GM12878 (cell line): ENCODE measurements around the gene COPS7A. TPM values are rescaled to one million over a fixed set of nuclear protein-coding genes. Genes with fewer than 3 reads are reported as not detected.

Experiments used
- ATAC-seq: fragments of 200-7000 bp; cut with Tn5 transposase; 3 replicates; pipeline ENCODE4 v1.9.1; 2020; ENCODE audit warnings: mild to moderate bottlenecking, moderate library complexity
- BruUV-seq: library from RNA; stranded (reverse); fragments of 400-500 nt; replicated peaks from 2 replicates; lab custom pipeline; 2021; lab: Mats Ljungman, UMichigan
- CTCF ChIA-PET: fragments of 300-600 bp; sonication (Branson Sonifier 250); formaldehyde crosslinking; extraction: SDS; loops from one replicate; lab custom pipeline; 2021; ENCODE audit warnings: inconsistent platforms; lab: Yijun Ruan, JAX
- POLR2A ChIA-PET: fragments of 350-600 bp; formaldehyde crosslinking; extraction: SDS; loops from one replicate; lab custom pipeline; 2021; ENCODE audit warnings: inconsistent platforms; lab: Charles Lee
- RAD21 ChIA-PET: fragments of 300-600 bp; sonication (Branson Sonifier 250); formaldehyde crosslinking; loops from one replicate; lab custom pipeline; 2023; ENCODE audit warnings: antibody characterized with exemption; ENCODE audit not compliant: unreplicated experiment; lab: Charles Lee
- SMC1A ChIA-PET: fragments of 300-600 bp; sonication (Branson Sonifier 250); formaldehyde crosslinking; loops from one replicate; lab custom pipeline; 2023; ENCODE audit not compliant: unreplicated experiment, uncharacterized antibody; lab: Charles Lee
- DNase-seq: peaks from one replicate; pipeline ENCODE4 v3.0.0-alpha.2; 2011; ENCODE audit warnings: low read depth, low spot score
- FAIRE-seq: peaks from 3 replicates; lab custom pipeline; 2011; peaks lifted over from hg19 to GRCh38; lab: Jason Lieb, UNC
- H2AFZ ChIP-seq: 2 replicates; pipeline ENCODE4 v1.6.0; 2011; ENCODE audit warnings: low read depth, low read length, control low read depth; ENCODE audit not compliant: control insufficient read depth
- H3K27ac ChIP-seq: 2 replicates; pipeline ENCODE4 v1.5.1; 2011; ENCODE audit warnings: control low read depth; ENCODE audit not compliant: control insufficient read depth, insufficient read depth
- H3K27me3 ChIP-seq, 2 experiments: replicated peaks in 1 of 2; 2 replicates each; pipeline versions ENCODE4 v1.6.0 to v1.6.1; 2011; ENCODE audit warnings: low read length in 1 of 2; ENCODE audit not compliant: control insufficient read depth in 2 of 2, insufficient read depth in 2 of 2
- H3K36me3 ChIP-seq, 2 experiments: 2 replicates each; pipeline ENCODE4 v1.5.1; 2011; ENCODE audit warnings: low read length in 1 of 2; ENCODE audit not compliant: control insufficient read depth in 2 of 2, insufficient read depth in 2 of 2
- H3K4me1 ChIP-seq: 2 replicates; pipeline ENCODE4 v1.6.1; 2011; ENCODE audit warnings: mild to moderate bottlenecking, low read length, moderate library complexity, mixed read lengths; ENCODE audit not compliant: control insufficient read depth, insufficient read depth
- H3K4me2 ChIP-seq: 2 replicates; pipeline ENCODE4 v1.6.0; 2011; ENCODE audit warnings: control low read depth; ENCODE audit not compliant: control insufficient read depth, insufficient read depth
- H3K4me3 ChIP-seq: fragments of 200-600 bp; sonication (generic); 2 replicates; pipeline ENCODE4 v1.5.1; 2016
- H3K79me2 ChIP-seq: 2 replicates; pipeline ENCODE4 v1.6.0; 2011; ENCODE audit warnings: low read length; ENCODE audit not compliant: control insufficient read depth, insufficient read depth
- H3K9ac ChIP-seq: 2 replicates; pipeline ENCODE4 v1.8.0; 2011; ENCODE audit warnings: low read length, control low read depth, mixed read lengths; ENCODE audit not compliant: control insufficient read depth, insufficient read depth
- H3K9me3 ChIP-seq: replicated peaks from 3 replicates; pipeline ENCODE4 v1.5.1; 2011; ENCODE audit warnings: mild to moderate bottlenecking, low read length; ENCODE audit not compliant: control insufficient read depth, insufficient read depth
- H4K20me1 ChIP-seq: 2 replicates; pipeline ENCODE4 v1.6.0; 2011; ENCODE audit not compliant: control insufficient read depth, insufficient read depth
- ASH2L ChIP-seq: fragments of 300-600, 200-600 bp; sonication (generic); IDR thresholded peaks from 2 replicates; pipeline ENCODE4 v1.6.1; 2017; ENCODE audit warnings: low read depth, mild to moderate bottlenecking, borderline replicate concordance
- BHLHE40 ChIP-seq, 2 experiments: fragments of 450-650 bp in 1 of 2; IDR thresholded peaks; 2 replicates each; pipeline ENCODE4 v1.6.1; 2011 to 2017; ENCODE audit warnings: low read depth in 2 of 2, borderline replicate concordance in 1 of 2, improper control_type of control experiment in 1 of 2, low read length in 1 of 2, mild to moderate bottlenecking in 1 of 2
- CBX5 ChIP-seq: sonication (generic); IDR thresholded peaks from 2 replicates; pipeline ENCODE4 v1.6.1; 2016; ENCODE audit warnings: low read depth, moderate library complexity, mild to moderate bottlenecking, inconsistent platforms
- EGR1 ChIP-seq, 2 experiments: IDR thresholded peaks; 1 replicate in 1 of 2; 2 replicates in 1 of 2; pipeline ENCODE4 v1.6.1; 2011 to 2012; ENCODE audit warnings: low read depth in 2 of 2, low read length in 2 of 2, borderline replicate concordance in 1 of 2, mild to moderate bottlenecking in 1 of 2, moderate library complexity in 1 of 2
- ESRRA ChIP-seq: IDR thresholded peaks from 2 replicates; pipeline ENCODE4 v1.6.1; 2012; ENCODE audit warnings: mild to moderate bottlenecking, low read length, improper control_type of control experiment
- HCFC1 ChIP-seq: fragments of 150-350 bp; IDR thresholded peaks from 2 replicates; pipeline ENCODE4 v1.6.1; 2014; ENCODE audit warnings: low read length
- KLF5 ChIP-seq: fragments of 450-650 bp; IDR thresholded peaks from 2 replicates; pipeline ENCODE4 v1.6.1; 2014; ENCODE audit warnings: mild to moderate bottlenecking; ENCODE audit not compliant: partially characterized antibody
- MYB ChIP-seq: fragments of 150-350 bp; IDR thresholded peaks from 2 replicates; pipeline ENCODE4 v1.6.1; 2014; ENCODE audit warnings: mild to moderate bottlenecking, low read depth, low read length, borderline replicate concordance
- NR2C2 ChIP-seq: IDR thresholded peaks from 2 replicates; pipeline ENCODE4 v1.6.1; 2011; ENCODE audit warnings: borderline replicate concordance, low read depth; ENCODE audit not compliant: control insufficient read depth, insufficient read length
- PAX8 ChIP-seq: fragments of 450-650 bp; IDR thresholded peaks from 2 replicates; pipeline ENCODE4 v1.6.1; 2017; ENCODE audit warnings: mild to moderate bottlenecking, moderate library complexity
- SIN3A ChIP-seq: IDR thresholded peaks from 2 replicates; pipeline ENCODE4 v1.6.1; 2012; ENCODE audit warnings: low read depth, low read length, improper control_type of control experiment
- TBL1XR1 ChIP-seq: IDR thresholded peaks from 2 replicates; pipeline ENCODE4 v1.6.1; 2012; ENCODE audit warnings: low read depth, low read length, improper control_type of control experiment
- ZZZ3 ChIP-seq: IDR thresholded peaks from 2 replicates; pipeline ENCODE4 v1.6.1; 2011; ENCODE audit warnings: low read depth; ENCODE audit not compliant: control insufficient read depth, insufficient read length
- WGBS: methylation state at CpG from one replicate; pipeline ENCODE4 v1.1.6; 2016; ENCODE audit warnings: low lambda C conversion rate; ENCODE audit not compliant: insufficient replicate concordance, insufficient coverage; ENCODE audit errors: missing lambda C conversion rate; 5-methylcytosine and 5-hydroxymethylcytosine counted together
- in situ Hi-C: fragments of 300-500 bp; cut with MboI; formaldehyde crosslinking; loops from 9 replicates; pipeline ENCODE4 v1.14.3; 2018; ENCODE audit warnings: mixed read lengths
- intact Hi-C: fragments of 100-400 bp; cut with micrococcal nuclease; formaldehyde crosslinking; loops from one replicate; pipeline ENCODE4 v1.14.2; 2022; ENCODE audit not compliant: unreplicated experiment
- polyA plus RNA-seq, 11 experiments: library from polyadenylated mRNA; depleted of rRNA in 4 of 11; unstranded in 6 of 11; stranded (reverse) in 5 of 11; fragments of >200 nt; fragmentation: Nextera tagmentation in 4 of 11; fragmentation: Illumina TruSeq in 1 of 11; extraction: Ambion mirVana in 4 of 11; extraction: Trizol in 1 of 11; gene quantifications; 1 replicate in 1 of 11; 2 replicates in 10 of 11; pipeline versions ENCODE4 v1.2.1 to v1.2.3, GENCODE V29; 2011 to 2016; ENCODE audit warnings: inconsistent platforms in 2 of 11, missing spikeins in 2 of 11, low read depth in 1 of 11
- total RNA-seq, 4 experiments: library from RNA; depleted of rRNA in 3 of 4; stranded (reverse); fragments of >200 nt in 3 of 4; fragmentation: Illumina TruSeq in 1 of 4; extraction: Trizol in 1 of 4; gene quantifications; 2 replicates each; pipeline versions ENCODE4 v1.2.1 to v1.2.3, GENCODE V29; 2013 to 2021
- TF ChIP-seq, protein P1 (sequence below): fragments of 450-650 bp; IDR thresholded peaks from 2 replicates; pipeline ENCODE4 v1.6.1; 2017; ENCODE audit warnings: mild to moderate bottlenecking, low read depth, inconsistent platforms; ENCODE audit not compliant: poor library complexity, severe bottlenecking
- TF ChIP-seq, protein P2 (sequence below): fragments of 450-650 bp; IDR thresholded peaks from 2 replicates; pipeline ENCODE4 v1.6.1; 2017; ENCODE audit warnings: mild to moderate bottlenecking, moderate library complexity

The COPS7A gene
- total and polyA plus RNA-seq, 10 of the 15 experiments (the other 5 are each of a cell fraction or from before 2014, with no cell fraction given): 25.7 to 74.0 (median 51.9) TPM

DNA sequence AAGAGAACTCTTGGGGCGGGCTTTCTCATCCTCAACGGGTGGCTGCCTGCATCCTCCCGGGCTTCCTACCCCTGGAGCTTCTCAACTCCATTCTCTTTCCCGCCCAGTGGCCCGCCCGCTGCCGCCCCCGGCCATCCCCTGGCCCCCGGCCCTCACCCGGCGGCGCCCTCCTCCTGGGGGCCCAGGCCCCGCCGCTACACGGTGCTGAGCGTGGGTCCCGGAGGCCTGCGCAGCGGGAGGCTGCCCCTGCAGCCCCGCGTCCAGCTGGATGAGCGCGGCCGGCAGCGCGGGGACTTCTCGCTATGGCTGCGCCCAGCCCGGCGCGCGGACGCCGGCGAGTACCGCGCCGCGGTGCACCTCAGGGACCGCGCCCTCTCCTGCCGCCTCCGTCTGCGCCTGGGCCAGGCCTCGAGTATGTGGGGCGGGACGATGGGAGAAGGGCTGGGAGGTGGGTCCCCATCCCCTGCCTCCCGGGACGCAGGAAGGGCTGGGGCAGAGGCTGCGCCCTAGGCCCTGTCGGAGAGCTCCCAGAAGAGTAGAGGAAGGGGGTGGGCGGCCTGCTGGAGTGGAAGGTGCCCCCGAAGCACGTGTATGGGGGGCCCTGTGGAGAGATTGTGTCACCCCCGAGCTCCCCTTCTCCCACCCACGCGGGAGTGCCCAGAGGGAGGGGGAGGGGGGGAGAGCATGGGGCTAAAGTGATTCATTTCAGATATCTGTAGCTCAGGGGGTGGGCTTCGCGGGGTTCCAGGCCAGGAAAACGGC lies 49.9 kb downstream of the COPS7A start:
- CTCF ChIA-PET: interaction anchor here (0.9 to 12.7 kb wide), 4 partner anchors 7 to 263 kb away, joined by 3 to 221 read pairs (median 25); partner anchors contain the start of genes MLF2 and PTMS
- ATAC-seq: peak; percentile 45
- H3K4me2 ChIP-seq: peak overlapping the region; percentile 83
- SMC1A ChIA-PET: interaction anchor here (0.6 to 3.6 kb wide), 5 partner anchors 15 to 78 kb away, joined by 3 to 20 read pairs (median 3); partner anchors contain the start of genes CDCA3, COPS7A, MLF2 and USP5
- H3K9ac ChIP-seq: no peak overlapping the region
- RAD21 ChIA-PET: interaction anchor here (0.7 to 5.7 kb wide), 2 partner anchors 8 to 20 kb away, joined by 3 to 68 read pairs; partner anchors contain the start of gene MLF2
- H3K27me3 ChIP-seq: no peaks in the 10 kb centered on the region
- no peak for DNase-seq
- no peak for FAIRE-seq
- in situ Hi-C loops (no loop called here), intact Hi-C loops (no loop called here)
- no peaks in the 10 kb centered on the region for H3K36me3 ChIP-seq
- H3K4me1 ChIP-seq: peaks cover 46% of the 10 kb centered on the region
- POLR2A ChIA-PET: interaction anchor here (1.5 to 2.0 kb wide), 5 partner anchors 10 to 78 kb away, joined by 4 to 5 read pairs (median 5); partner anchors contain the start of genes MLF2 and USP5
- H4K20me1 ChIP-seq: no peaks in the 10 kb centered on the region
- no peak overlapping the region for H2AFZ ChIP-seq
- peak overlapping the region; percentile 34; the same call in 1 of the 2 replicates for H3K4me3 ChIP-seq
- 39% methylated on average over 48 of the region's 60 CpGs for WGBS
- H3K27ac ChIP-seq: peak overlapping the region; percentile 3; the same call in 1 of the 2 replicates
- H3K79me2 ChIP-seq: peaks cover under 1% of the 10 kb centered on the region; the same call in 1 of the 2 replicates
- no peaks in the 10 kb centered on the region for H3K9me3 ChIP-seq
- no TSS peak for BruUV-seq
- TF ChIP-seq BHLHE40 (IDR thresholded peaks at IDR 0.05; ENCODE audit: borderline replicate concordance in 1 of 2, low read depth in 2 of 2, low read length in 1 of 2): peak in 1 of 2 experiments; percentile 32; a peak in 1 of 4 replicates
- TF ChIP-seq, protein P1, sequence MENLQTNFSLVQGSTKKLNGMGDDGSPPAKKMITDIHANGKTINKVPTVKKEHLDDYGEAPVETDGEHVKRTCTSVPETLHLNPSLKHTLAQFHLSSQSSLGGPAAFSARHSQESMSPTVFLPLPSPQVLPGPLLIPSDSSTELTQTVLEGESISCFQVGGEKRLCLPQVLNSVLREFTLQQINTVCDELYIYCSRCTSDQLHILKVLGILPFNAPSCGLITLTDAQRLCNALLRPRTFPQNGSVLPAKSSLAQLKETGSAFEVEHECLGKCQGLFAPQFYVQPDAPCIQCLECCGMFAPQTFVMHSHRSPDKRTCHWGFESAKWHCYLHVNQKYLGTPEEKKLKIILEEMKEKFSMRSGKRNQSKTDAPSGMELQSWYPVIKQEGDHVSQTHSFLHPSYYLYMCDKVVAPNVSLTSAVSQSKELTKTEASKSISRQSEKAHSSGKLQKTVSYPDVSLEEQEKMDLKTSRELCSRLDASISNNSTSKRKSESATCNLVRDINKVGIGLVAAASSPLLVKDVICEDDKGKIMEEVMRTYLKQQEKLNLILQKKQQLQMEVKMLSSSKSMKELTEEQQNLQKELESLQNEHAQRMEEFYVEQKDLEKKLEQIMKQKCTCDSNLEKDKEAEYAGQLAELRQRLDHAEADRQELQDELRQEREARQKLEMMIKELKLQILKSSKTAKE: no peak
- no peak for TF ChIP-seq ESRRA
- no peak for TF ChIP-seq MYB
- TF ChIP-seq SIN3A: no peak
- TF ChIP-seq CBX5: no peak
- TF ChIP-seq TBL1XR1: no peak
- TF ChIP-seq ZZZ3: no peak
- no peak for TF ChIP-seq KLF5
- TF ChIP-seq ASH2L: no peak
- TF ChIP-seq PAX8: no peak
- peak in 1 of 2 experiments; percentile 59; a peak in 2 of 3 replicates for TF ChIP-seq EGR1 (IDR thresholded peaks at IDR 0.05; ENCODE audit: borderline replicate concordance in 1 of 2, low read depth in 2 of 2, low read length in 2 of 2)
- TF ChIP-seq, protein P2, sequence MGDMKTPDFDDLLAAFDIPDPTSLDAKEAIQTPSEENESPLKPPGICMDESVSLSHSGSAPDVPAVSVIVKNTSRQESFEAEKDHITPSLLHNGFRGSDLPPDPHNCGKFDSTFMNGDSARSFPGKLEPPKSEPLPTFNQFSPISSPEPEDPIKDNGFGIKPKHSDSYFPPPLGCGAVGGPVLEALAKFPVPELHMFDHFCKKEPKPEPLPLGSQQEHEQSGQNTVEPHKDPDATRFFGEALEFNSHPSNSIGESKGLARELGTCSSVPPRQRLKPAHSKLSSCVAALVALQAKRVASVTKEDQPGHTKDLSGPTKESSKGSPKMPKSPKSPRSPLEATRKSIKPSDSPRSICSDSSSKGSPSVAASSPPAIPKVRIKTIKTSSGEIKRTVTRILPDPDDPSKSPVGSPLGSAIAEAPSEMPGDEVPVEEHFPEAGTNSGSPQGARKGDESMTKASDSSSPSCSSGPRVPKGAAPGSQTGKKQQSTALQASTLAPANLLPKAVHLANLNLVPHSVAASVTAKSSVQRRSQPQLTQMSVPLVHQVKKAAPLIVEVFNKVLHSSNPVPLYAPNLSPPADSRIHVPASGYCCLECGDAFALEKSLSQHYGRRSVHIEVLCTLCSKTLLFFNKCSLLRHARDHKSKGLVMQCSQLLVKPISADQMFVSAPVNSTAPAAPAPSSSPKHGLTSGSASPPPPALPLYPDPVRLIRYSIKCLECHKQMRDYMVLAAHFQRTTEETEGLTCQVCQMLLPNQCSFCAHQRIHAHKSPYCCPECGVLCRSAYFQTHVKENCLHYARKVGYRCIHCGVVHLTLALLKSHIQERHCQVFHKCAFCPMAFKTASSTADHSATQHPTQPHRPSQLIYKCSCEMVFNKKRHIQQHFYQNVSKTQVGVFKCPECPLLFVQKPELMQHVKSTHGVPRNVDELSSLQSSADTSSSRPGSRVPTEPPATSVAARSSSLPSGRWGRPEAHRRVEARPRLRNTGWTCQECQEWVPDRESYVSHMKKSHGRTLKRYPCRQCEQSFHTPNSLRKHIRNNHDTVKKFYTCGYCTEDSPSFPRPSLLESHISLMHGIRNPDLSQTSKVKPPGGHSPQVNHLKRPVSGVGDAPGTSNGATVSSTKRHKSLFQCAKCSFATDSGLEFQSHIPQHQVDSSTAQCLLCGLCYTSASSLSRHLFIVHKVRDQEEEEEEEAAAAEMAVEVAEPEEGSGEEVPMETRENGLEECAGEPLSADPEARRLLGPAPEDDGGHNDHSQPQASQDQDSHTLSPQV: no peak
- no peak for TF ChIP-seq HCFC1
- no peak for TF ChIP-seq NR2C2
